GM18858 (cell line): Measurements from ENCODE around the gene SLC22A4.

ENCODE experiments used
- ATAC-seq: cut with Tn5 transposase; IDR thresholded peaks from one replicate; pipeline ENCODE4 v1.9.1; 2021; ENCODE audit not compliant: unreplicated experiment

The SLC22A4 gene

DNA sequence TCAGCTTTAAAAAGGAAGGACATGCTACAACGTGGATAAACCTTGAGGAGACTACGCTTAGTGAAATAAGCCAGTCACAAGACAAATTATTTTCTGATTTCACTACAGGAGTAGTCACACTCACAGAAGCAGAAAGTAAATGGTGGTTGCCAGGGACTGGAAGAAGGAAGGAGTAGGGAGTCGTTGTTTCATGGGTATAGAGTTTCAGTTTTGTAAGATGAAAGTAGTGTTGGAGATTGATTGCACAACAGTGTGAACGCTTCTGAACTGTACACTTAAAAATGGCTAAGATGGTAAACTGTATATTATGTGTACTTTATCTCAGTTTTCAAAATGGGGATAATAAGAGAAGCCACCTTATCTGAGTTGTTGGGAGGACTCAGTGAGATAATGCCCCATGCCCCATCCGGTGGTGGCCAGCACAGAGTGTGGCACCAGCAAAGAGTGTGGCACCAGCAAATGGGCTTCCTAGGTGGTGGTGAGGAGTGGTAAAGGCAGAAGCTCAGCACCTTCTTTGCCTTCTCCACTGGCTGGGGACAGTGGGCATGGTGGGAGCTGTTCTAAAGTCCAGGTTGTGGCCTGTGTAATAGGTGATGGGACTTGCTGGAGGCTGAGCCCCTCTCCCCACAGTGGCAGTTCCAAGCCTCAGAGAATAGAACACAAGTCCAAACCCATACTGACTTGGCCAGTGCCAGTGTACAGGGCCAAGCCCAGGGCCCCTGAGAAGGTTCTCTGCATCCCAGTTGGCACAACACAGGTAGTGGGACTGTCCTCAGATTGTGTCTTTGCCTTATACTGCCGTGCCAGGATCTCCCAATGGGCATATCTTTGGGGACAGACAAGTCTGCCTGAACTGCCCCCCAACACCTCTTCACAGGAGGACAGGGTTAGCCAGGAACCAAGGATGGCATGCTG is 4.4 kb downstream of the SLC22A4 start:
- ATAC-seq: no peak

DNA sequence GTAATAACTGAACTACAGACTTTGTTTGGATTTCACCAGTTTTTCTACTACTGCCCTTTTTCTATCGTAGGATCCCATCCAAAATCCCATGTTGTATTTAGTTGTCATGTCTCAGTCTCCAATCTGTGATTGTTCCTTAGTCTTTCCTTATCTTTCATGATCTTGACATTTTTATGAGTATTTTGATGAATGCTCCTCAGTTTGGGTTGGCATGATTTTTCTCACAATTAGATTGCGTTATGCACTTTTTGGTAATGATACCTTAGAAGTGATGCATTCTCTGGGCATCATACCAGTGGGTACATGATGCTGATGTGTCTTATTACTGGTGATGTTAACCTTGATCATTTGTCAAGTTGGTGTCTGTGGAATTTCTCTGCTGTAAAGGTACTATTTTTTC is 5.7 kb downstream of the SLC22A4 start:
- ATAC-seq: no peak

DNA sequence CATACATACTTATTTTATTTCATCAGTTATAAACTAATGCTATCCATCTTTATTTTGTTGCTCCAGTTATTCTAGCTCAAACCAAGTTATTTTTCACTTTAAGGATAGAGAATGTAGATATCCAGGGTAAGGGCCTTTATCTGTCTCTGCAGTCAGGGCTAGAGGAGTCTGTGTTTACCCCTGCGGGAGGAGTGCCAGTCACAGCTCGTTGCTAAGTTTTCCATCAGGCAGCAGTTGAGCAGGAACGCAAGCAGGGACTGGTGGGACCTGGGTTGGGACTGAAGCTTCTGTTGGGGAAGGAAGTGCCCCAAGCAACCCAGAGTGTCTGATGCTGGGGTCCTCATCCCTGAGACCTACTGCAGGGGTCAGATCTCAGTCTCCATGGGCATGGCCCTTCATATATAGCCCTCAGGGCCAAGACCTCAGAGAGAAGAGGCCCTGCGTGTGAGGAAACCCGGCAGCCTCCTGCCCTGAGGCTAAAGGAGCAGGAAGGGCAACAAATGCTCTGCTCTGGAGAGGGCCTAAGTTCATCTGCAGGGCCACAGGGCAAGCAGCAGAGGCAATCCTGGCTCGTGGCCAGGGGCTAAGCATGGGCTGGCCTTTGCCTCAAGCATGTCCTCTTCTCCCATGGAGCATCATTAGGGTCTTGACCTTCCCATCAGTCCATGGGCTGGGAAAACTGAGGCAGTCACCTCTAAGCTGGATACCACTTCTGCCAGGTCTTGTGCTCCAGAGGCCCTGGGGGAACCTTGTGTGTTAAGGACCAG is 6.6 kb downstream of the SLC22A4 start:
- no peak for ATAC-seq

DNA sequence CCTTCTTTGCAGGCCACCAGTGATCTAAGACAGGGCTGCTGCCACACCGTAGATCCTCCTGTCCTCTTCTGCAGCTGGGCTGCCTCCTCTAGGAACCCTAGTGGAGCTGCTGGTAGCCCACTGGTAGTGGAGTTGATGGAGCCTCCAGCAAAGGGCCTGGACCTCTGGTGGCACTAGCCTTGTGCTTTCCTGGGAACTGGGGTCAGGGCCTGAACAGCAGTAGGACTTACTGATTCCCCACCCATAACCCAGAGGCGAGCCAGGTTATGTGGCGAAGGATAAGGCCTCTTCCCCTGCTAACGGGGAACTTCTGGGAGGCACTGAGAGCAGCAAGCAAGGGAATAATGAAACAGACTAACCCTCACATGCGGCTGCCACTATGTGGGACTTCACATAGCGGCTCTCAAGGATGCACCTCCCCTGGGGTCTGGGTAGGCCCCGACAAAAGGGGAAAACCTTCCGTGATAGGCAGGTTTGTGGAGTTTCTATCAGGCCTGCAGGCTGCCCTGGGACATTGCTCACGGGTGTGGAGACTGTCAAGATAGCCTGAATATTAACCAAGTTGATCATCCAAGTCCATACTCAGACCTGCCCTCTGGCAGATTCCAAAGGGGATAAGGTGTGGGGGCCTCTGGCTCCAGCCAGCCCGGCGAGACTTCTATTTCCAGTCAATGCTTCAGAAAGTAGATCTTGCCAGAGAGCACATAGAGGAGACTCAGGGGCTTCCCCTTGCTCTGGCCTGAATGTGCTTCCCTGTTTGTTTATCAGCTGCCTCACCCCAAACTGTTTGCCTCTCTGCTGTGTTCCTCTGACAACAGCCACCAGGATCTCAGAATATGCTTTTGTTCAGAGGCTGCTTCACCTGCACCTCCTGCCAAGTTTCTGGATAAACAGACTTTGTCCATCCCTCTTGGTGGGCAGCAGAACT is 7.4 kb downstream of the SLC22A4 start:
- no peak for ATAC-seq

DNA sequence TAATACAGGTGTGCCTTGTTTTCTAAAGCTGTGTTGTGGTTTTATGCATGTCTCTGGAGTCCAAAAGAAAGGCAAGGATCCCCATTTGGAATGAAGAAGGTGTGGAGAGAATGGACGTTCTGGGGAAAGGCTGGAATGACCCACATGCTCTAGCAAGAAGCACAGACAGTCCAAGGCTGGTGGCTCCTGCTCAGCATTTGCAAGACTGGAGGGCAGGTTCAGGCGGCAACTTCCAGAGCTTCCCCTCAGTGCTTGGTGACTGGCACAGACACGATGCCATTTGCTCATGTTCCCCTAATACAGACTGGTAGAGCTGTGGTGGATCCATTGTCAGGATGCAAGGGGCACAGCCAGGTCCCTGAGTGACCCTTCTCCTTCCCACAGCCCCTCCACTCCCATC is 8.2 kb downstream of the SLC22A4 start:
- no peak for ATAC-seq

GRCh38 chr5:132303589-132303988 is 9.4 kb downstream of the SLC22A4 start:
- no peak for ATAC-seq

GRCh38 chr5:132305420-132305819 is 11.2 kb downstream of the SLC22A4 start:
- ATAC-seq: no peak

DNA sequence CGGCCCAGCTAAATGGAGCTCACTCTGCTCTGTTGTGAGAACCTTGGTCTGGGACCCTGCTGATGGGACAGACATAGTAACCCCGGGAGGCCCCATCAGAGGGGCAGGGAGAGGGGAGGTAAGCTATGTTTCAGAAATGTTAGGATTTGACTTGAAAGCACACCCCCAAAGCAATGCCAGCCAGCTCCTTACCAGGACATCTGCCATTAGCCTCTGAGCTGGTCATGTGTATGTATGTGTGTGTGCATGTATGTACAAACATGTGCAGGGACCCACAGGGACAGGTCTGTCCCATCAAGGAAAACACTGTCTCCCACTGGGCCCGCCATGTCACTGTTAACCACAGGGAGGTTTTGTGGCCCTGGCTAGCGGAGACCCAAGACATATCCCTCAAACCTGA is 14.5 kb downstream of the SLC22A4 start:
- ATAC-seq: no peak

GRCh38 chr5:132309679-132310078 is 15.5 kb downstream of the SLC22A4 start:
- ATAC-seq: no peak

- no peak for ATAC-seq
These were observed 16.1 kb downstream of the SLC22A4 start for GRCh38 chr5:132310141-132310834.

DNA sequence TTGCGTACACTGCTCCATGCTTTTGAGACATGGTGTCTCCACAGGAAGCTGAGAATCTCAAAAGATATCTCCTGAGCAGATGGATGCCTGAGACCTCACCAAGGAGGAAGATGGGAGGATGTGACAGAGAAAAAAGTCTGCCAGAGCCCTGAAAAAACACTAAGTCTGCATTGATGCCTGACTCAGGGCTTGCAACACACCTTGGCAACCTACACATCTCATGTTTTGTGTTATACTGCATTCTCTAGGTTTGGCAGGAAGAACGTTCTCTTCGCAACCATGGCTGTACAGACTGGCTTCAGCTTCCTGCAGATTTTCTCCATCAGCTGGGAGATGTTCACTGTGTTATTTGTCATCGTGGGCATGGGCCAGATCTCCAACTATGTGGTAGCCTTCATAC is 19.2 kb downstream of the SLC22A4 start:
- no peak for ATAC-seq

DNA sequence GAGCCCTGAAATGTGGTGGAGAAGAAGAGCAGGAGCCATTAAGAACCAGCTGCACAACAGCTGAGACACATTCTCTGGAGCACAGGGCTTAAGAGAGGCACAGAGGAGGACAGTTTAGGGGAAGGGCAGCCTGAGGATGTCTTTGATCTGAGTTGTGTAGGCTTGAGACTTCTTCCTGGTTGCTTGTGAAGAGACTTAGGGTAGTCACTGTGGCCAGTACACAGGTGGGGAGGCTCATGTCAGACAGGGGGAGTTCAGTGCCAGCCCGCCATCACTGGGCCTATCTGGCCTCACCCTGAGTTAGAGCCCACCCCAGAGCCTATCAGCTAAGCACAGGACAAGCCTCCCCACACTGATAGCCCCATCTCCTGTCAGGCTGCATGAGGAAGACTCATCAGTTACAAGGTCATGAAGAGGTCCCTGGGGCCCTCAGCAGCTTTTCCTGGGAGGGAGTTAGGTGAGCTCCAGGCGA is 19.8 kb downstream of the SLC22A4 start:
- no peak for ATAC-seq

GRCh38 chr5:132315529-132316067 is 21.4 kb downstream of the SLC22A4 start:
- no peak for ATAC-seq

- no peak for ATAC-seq
These were observed 25.8 kb downstream of the SLC22A4 start for GRCh38 chr5:132319975-132320374.

- ATAC-seq: no peak
These were observed 27.0 kb downstream of the SLC22A4 start for GRCh38 chr5:132321109-132321721.

GRCh38 chr5:132322266-132322665 is 28.1 kb downstream of the SLC22A4 start:
- ATAC-seq: no peak

DNA sequence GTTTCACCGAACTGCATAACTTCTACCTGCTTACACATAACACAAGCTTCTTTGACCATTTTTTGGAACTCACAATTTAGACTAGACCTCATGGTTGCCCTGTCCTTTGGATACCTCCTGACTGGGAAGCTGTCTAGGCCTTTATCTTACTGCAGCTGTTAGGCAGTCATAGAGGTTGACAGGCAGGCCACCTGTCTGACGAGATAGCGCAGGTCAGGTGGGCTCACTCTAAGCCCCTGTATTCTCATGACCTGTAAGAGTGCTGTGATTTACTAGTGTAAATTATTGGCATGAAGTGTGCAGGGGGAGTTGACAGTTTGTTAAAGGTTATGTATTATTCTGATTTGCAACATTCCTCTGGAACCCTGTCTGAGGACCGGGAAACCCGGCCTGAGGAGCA is 29.0 kb downstream of the SLC22A4 start:
- no peak for ATAC-seq

DNA sequence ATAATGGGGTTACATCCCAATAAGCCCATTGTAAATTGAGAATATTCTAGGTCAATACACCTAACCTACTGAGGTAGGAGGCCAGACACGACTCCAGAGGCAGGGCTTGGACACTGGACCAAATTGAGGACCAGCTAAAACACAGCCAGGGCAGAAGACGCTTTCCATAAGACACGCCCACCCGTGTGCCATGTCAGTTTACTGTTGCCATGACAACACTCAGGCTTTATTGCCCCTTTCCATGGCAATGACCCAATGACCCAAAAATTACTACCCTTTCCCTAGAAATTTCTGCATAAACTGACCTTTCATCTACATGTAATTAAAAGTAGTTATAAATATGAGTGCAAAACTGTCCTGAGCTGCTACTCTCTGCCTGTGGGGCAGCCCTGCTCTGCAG is 31.5 kb downstream of the SLC22A4 start:
- ATAC-seq: no peak

DNA sequence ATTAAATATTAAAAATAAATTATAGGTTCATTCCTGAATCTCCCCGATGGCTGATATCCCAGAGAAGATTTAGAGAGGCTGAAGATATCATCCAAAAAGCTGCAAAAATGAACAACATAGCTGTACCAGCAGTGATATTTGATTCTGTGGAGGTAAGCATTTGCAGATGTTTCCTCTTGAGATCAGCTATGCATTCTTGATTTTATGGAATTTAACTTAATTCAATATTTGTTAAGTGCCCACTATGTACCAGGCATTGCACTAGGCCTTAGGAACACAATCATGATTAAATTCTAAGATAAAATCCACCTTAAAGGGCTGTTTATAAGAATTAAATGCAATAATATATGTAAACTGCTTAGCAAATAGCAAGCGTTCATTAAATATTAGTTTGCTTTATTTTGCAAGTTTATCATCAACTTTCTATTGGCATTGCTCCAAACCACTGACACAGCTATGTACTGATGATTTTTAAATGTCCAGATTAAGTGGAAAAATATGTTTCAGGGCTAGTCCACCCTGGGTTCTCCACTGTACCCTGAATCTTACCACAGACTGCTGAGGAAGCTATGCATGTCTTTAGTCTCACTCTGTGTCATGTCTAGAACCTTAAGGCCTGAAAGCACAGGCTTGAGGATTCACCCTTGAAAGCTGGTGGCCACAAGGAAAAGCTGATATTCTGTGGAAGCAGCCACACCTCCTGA is 33.2 kb downstream of the SLC22A4 start:
- ATAC-seq: no peak
